DND-41 (cell line): ENCODE results near the gene PTPRN2.

ENCODE experiments used
- CTCF ChIP-seq: IDR thresholded peaks from 2 replicates; pipeline ENCODE4 v1.5.1; 2012; ENCODE audit warnings: borderline replicate concordance, low read length, moderate library complexity, mild to moderate bottlenecking; ENCODE audit not compliant: poor library complexity, severe bottlenecking; ENCODE audit errors: extremely low read depth
- EZH2 ChIP-seq: IDR thresholded peaks from 3 replicates; pipeline ENCODE4 v1.6.1; 2012; ENCODE audit warnings: borderline replicate concordance, low read depth, mild to moderate bottlenecking, moderate library complexity, low read length, inconsistent platforms; ENCODE audit not compliant: severe bottlenecking

GRCh38 chr7:157796846-157797245 lies 790.8 kb downstream of the PTPRN2 start:
- TF ChIP-seq CTCF (no peak), EZH2 (no peak)
